Heart left ventricle (tissue), 16 donors: ENCODE results near the gene SELE. TPM values are rescaled to one million over a fixed set of nuclear protein-coding genes. Genes with fewer than 3 reads are reported as not detected.

ENCODE experiments used
- ATAC-seq, 4 donors: fragments of 200-7000 bp; cut with Tn5 transposase; one replicate each; pipeline ENCODE4 v1.9.1; 2020 to 2022; ENCODE audit warnings: moderate library complexity in 4 of 4, mild to moderate bottlenecking in 3 of 4, moderate number of reproducible peaks in 1 of 4
- DNase-seq, 5 donors: peaks; one replicate each; pipeline ENCODE4 v3.0.0-alpha.2; 2020
- H3K27ac ChIP-seq, 12 donors: fragments of 200-600 bp; sonication (generic) in 4 of 12; one replicate each; pipeline versions ENCODE4 v1.5.0 to v1.8.0; 2016 to 2022; ENCODE audit warnings: mild to moderate bottlenecking in 2 of 12
- H3K27me3 ChIP-seq, 9 donors: fragments of 200-600 bp; sonication (generic) in 2 of 9; one replicate each; pipeline versions ENCODE4 v1.5.1 to v1.8.0; 2016 to 2022; ENCODE audit warnings: mild to moderate bottlenecking in 3 of 9
- H3K36me3 ChIP-seq, 9 donors: fragments of 200-600 bp; sonication (generic) in 2 of 9; one replicate each; pipeline versions ENCODE4 v1.5.0 to v1.8.0; 2018 to 2022; ENCODE audit warnings: mild to moderate bottlenecking in 2 of 9
- H3K4me1 ChIP-seq, 12 donors: fragments of 200-600 bp; sonication (generic) in 4 of 12; one replicate each; pipeline versions ENCODE4 v1.5.0 to v1.8.0; 2016 to 2022; ENCODE audit warnings: mild to moderate bottlenecking in 3 of 12
- H3K4me3 ChIP-seq, 12 donors: fragments of 200-600 bp; sonication (generic) in 4 of 12; one replicate each; pipeline versions ENCODE4 v1.5.0 to v1.8.0; 2017 to 2022; ENCODE audit warnings: mild to moderate bottlenecking in 9 of 12, moderate library complexity in 4 of 12
- H3K9me3 ChIP-seq, 12 donors: fragments of 200-600 bp; sonication (generic) in 4 of 12; one replicate each; pipeline versions ENCODE4 v1.5.0 to v1.8.0; 2016 to 2022; ENCODE audit warnings: mild to moderate bottlenecking in 1 of 12
- POLR2A ChIP-seq, 2 donors: fragments of 450-650 bp; IDR thresholded peaks; one replicate each; pipeline ENCODE4 v1.6.1; 2017; ENCODE audit warnings: antibody characterized with exemption in 2 of 2, mild to moderate bottlenecking in 2 of 2, moderate library complexity in 2 of 2
- WGBS, 4 donors: extraction: QIAGEN DNeasy Blood & Tissue Kit in 2 of 4; methylation state at CpG; one replicate each; pipeline versions ENCODE4 v1.1.5 to v1.1.7; 2013 to 2018; 5-methylcytosine and 5-hydroxymethylcytosine counted together
- intact Hi-C, 10 donors: fragments of 100-400 bp; cut with DNase I; formaldehyde crosslinking; loops; one replicate each; pipeline versions ENCODE4 v1.11.1 to v1.14.2; 2022
- polyA plus RNA-seq, 2 donors: library from polyadenylated mRNA; stranded (reverse); fragments of 200-250 nt; gene quantifications; one replicate each; pipeline ENCODE4 v1.2.3, GENCODE V29; 2013
- total RNA-seq, 9 donors: library from RNA; depleted of rRNA in 2 of 9; stranded (reverse); fragments of >200 nt in 2 of 9; fragmentation: NEBNext Ultra II Directional in 3 of 9; extraction: Animal tissue kit (Norgen Biotek cat#: 25700) in 3 of 9; gene quantifications; one replicate each; pipeline versions ENCODE4 v1.1.0 to v1.2.4, GENCODE V29; 2016 to 2023
- TF ChIP-seq, protein P1 (sequence below), 12 donors: fragments of 200-600 bp; sonication (generic) in 4 of 12; IDR thresholded peaks; one replicate each; pipeline versions ENCODE4 v1.5.0 to v1.8.0; 2018 to 2022; ENCODE audit warnings: antibody characterized with exemption in 12 of 12, mild to moderate bottlenecking in 5 of 12
- donor health status: ischemic (EF 13 %, LVEDD 7.1; RV severe dilation, severe dysfunction).
- donor health status: healthy with polysubstance abuse.
- donor health status: DM: no; HTN: yes; CAD: no.
- donor health status: DM: no; HTN: no; CAD: no.
- donor health status: ischemic (EF 25% LVEDD 6.9; RV normal size, moderate dysfunction).
- donor health status: ischemic (EF 25% LVEDD 5.7; RV mildly dilated, moderate dysfunction).
- donor health status: healthy.
- donor health status: DM: yes; HTN: yes; CAD: no.
- donor health status: ischemic (EF 35%, LVEDD 5.7; RV mildly dilated, moderate dysfunction).
- donor health status: nonischemic (EF 11% LVEDD 7.7; RV severe dilation, severe dysfunction).
- donor health status: DM: yes; HTN: yes; CAD: no.
- donor health status: PGD.
- donor health status: ischemic (EF 29% LVEDD 5.4; RV normal size, mild dysfunction).
- donor health status: nonischemic (EF 23%, LVEDD 6.1; RV moderate dilation, normal function).

Gene SELE
- total and polyA plus RNA-seq, 11 donors, result 0.63 to 21.5 (median 2.4) TPM

DNA sequence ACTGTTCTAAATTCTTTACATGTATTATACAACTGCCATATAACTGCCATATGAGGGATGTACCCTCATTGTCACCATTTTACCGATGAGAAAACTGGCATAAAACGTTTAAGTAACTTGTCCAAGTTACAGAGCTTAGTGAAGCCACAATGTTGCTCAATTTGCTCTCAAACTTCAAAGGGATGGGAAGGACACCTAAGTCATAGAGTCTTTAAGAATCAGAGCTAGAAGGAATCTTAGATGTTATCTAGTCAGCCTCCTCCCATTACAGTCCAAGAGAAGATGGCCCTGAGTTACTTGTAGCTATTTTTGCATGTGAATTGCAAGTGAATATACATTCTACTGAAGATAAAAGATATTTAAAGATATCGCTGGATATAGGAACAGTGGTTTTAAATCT is 54.2 kb downstream of the SELE start:
- TF ChIP-seq POLR2A (IDR thresholded peaks at IDR 0.05), result no peak
- TF ChIP-seq, protein P1, sequence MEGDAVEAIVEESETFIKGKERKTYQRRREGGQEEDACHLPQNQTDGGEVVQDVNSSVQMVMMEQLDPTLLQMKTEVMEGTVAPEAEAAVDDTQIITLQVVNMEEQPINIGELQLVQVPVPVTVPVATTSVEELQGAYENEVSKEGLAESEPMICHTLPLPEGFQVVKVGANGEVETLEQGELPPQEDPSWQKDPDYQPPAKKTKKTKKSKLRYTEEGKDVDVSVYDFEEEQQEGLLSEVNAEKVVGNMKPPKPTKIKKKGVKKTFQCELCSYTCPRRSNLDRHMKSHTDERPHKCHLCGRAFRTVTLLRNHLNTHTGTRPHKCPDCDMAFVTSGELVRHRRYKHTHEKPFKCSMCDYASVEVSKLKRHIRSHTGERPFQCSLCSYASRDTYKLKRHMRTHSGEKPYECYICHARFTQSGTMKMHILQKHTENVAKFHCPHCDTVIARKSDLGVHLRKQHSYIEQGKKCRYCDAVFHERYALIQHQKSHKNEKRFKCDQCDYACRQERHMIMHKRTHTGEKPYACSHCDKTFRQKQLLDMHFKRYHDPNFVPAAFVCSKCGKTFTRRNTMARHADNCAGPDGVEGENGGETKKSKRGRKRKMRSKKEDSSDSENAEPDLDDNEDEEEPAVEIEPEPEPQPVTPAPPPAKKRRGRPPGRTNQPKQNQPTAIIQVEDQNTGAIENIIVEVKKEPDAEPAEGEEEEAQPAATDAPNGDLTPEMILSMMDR (IDR thresholded peaks at IDR 0.05), result no peak
- Histone ChIP-seq H3K4me1 (peaks cover 0 to 14% (median 0%) of the 10 kb centered on the region in 12 donors), H3K27ac (no peak overlapping the region), H3K9me3 (no peaks in the 10 kb centered on the region), H3K36me3 (no peaks in the 10 kb centered on the region), H3K4me3 (no peak overlapping the region), H3K27me3 (peaks cover 0 to 20% (median 0%) of the 10 kb centered on the region in 9 donors)
- ATAC-seq (no peak), DNase-seq (no peak)
- 77 to 86% (median 79%) methylated on average over 3 of the region's 3 CpGs for WGBS, 4 donors
- intact Hi-C loops, result no loop called here

DNA sequence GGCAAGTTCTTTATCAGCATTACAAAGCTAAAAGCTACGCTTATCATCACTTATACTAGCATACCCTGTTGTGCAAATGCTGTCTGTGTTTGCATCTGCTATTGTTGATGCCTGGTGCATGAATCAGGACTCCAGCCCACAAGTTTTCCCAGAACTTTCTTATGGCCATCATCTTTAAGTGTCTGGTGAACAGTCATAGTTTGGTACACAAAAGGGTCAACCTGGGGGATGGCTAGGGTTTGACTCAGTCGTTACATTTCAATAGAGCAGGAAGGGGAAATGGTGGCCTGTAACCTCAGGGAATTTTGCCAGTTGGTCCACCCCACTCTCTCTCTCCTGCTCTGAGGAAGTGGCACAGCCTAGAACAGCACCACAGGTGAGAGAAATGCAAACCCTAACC is 57.9 kb downstream of the SELE start:
- H3K36me3 ChIP-seq, result no peaks in the 10 kb centered on the region
- no peak overlapping the region for H3K4me3 ChIP-seq
- no peak overlapping the region for H3K27ac ChIP-seq
- no peak for DNase-seq
- TF ChIP-seq POLR2A (IDR thresholded peaks at IDR 0.05), result no peak
- H3K4me1 ChIP-seq, result peaks cover 0 to 14% (median 0%) of the 10 kb centered on the region in 12 donors
- WGBS, 4 donors, result 39 to 56% (median 41%) methylated on average over 2 of the region's 2 CpGs
- H3K27me3 ChIP-seq, result peaks cover 0 to 6% (median 0%) of the 10 kb centered on the region in 9 donors
- peaks cover 0 to 8% (median 0%) of the 10 kb centered on the region in 12 donors for H3K9me3 ChIP-seq
- ATAC-seq, result no peak
- intact Hi-C loops, result no loop called here

Other genes starting within 250 kb of the SELE start
- gene SLC19A2, start 248.1 kb downstream of the SELE start, total RNA-seq, result 10 to 100 TPM in 6 of 9 donors, 1 to 10 TPM in 3; 8.2 to 27.3 (median 13.8) TPM
- 10 to 100 TPM; 14.9 to 67.2 TPM for gene SLC19A2, start 248.1 kb downstream of the SELE start, polyA plus RNA-seq
- 10 to 100 TPM in 6 of 9 donors, 1 to 10 TPM in 2, under 1 TPM in 1; 0.93 to 43.3 (median 18.0) TPM for gene F5, start 147.6 kb downstream of the SELE start, total RNA-seq
- gene F5, start 147.6 kb downstream of the SELE start, polyA plus RNA-seq, result 10 to 100 TPM in 1 of 2 donors, 1 to 10 TPM in 1; 2.3 to 36.9 TPM
- 1 to 10 TPM; 1.1 to 9.7 (median 5.3) TPM for gene SELP, start 104.0 kb downstream of the SELE start, total RNA-seq
- 1 to 10 TPM; 2.2 to 2.3 TPM for gene SELP, start 104.0 kb downstream of the SELE start, polyA plus RNA-seq
- 10 to 100 TPM in 1 of 9 donors, 1 to 10 TPM in 8; 1.3 to 10.6 (median 2.4) TPM for gene SELL, start 22.5 kb downstream of the SELE start, total RNA-seq
- 1 to 10 TPM in 1 of 2 donors, under 1 TPM in 1; 0.34 to 1.6 TPM for gene SELL, start 22.5 kb downstream of the SELE start, polyA plus RNA-seq
- gene METTL18, start 60.8 kb upstream of the SELE start, total RNA-seq, result 1 to 10 TPM; 2.0 to 8.2 (median 6.0) TPM
- 1 to 10 TPM; 5.7 to 6.3 TPM for gene METTL18, start 60.8 kb upstream of the SELE start, polyA plus RNA-seq
- 1 to 10 TPM; 4.9 to 8.6 (median 6.4) TPM for gene SCYL3, start 159.8 kb upstream of the SELE start, total RNA-seq
- gene SCYL3, start 159.8 kb upstream of the SELE start, polyA plus RNA-seq, result 1 to 10 TPM; 2.1 to 3.5 TPM